ENCODE measurements around the gene CLDN19. TPM values are rescaled to one million over a fixed set of nuclear protein-coding genes. Genes with fewer than 3 reads are reported as not detected.
A peak's percentile ranks its signal among the peaks of the same experiment; 100 is the strongest.
"Not testable (repeated sequence)": the region's sequence is repeated elsewhere in the genome, so short reads cannot be mapped to it uniquely, and the experiment has no call there.

The CLDN19 gene
- total and polyA plus RNA-seq, 10 donors, result 0.26 to 0.28 TPM; not detected in 8

DNA sequence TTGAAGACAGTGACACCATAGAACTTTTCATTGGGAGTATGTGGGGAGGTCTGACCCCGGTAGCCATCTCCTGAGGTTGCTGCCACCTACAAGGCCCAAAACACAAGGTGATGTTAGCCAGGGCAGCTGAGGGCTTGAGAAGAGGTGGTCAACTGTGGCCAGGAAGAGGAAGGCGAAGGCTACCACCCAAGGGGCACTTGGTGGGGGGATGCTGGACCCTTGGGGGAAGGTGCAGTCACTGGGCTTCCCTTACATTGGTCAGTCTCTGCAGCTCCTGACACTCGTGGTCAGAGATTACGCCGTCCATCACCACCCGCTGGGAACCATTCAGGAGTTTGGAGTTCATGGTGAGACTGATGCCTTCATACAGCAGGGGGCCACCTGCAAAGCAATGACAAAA lies 12.2 kb upstream of the CLDN19 start:
- WGBS, 5 donors, result 88 to 98% (median 93%) methylated on average over 4 to 6 of the region's 6 CpGs
- no peak for DNase-seq
- H3K9me3 ChIP-seq, result no peaks in the 10 kb centered on the region
- no peak overlapping the region for H3K4me3 ChIP-seq
- H3K36me3 ChIP-seq, result peaks cover 10 to 95% (median 67%) of the 10 kb centered on the region in 6 donors
- H3K27me3 ChIP-seq (replicated peaks in 1 of 7), result no peaks in the 10 kb centered on the region
- peaks cover 0 to 54% (median 15%) of the 10 kb centered on the region in 6 donors for H3K4me1 ChIP-seq
- no peak for TF ChIP-seq POLR2A (IDR thresholded peaks at IDR 0.05)
- TF ChIP-seq POLR2AphosphoS5 (IDR thresholded peaks at IDR 0.05), result no peak
- no peak for TF ChIP-seq CTCF (IDR thresholded peaks at IDR 0.05 in 8 of 11, conservative IDR thresholded peaks at IDR 0.05 in 3 of 11)
- H3K27ac ChIP-seq, result peak overlapping the region in 1 of 8 donors; percentile 31
- intact Hi-C loops (cut with DNase I; ENCODE audit: low total_unique reads), result no loop called here

DNA sequence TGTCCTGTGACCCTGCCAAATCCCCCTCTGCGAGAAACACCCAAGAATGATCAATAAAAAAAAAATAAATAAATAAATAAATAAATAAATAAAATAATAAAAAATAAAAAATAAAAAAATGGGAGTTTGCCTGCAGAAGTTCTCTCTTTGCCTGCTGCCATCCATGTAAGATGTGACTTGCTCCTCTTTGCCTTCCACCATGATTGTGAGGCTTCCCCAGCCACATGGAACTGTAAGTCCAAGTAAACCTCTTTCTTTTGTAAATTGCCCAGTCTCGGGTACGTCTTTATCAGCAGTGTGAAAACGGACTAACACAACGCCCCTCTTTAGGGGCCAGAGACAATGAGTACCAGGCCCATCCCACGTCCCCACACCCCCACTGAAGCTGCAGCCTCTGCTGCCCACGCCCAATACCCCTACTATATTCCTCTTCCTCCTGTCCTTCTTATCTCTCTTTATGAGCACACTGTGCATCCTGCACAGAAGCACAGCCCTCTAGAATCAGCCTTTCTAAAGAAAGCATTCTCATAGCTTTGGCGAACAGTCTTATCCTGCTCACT lies 11.6 kb upstream of the CLDN19 start:
- H3K27ac ChIP-seq, result peak overlapping the region in 1 of 8 donors; percentile 31
- peaks cover 10 to 95% (median 68%) of the 10 kb centered on the region in 6 donors for H3K36me3 ChIP-seq
- 85 to 92% (median 89%) methylated on average over 8 of the region's 8 CpGs for WGBS, 5 donors
- H3K4me1 ChIP-seq, result peaks cover 0 to 50% (median 11%) of the 10 kb centered on the region in 6 donors
- DNase-seq; intact Hi-C loops (cut with DNase I; ENCODE audit: low total_unique reads); H3K9me3 ChIP-seq; H3K27me3 ChIP-seq (replicated peaks in 1 of 7); H3K4me3 ChIP-seq: not testable (repeated sequence)

- no peaks in the 10 kb centered on the region for H3K9me3 ChIP-seq
- H3K27me3 ChIP-seq (replicated peaks in 1 of 7), result no peaks in the 10 kb centered on the region
- H3K4me1 ChIP-seq, result peaks cover 0 to 52% (median 11%) of the 10 kb centered on the region in 6 donors
- no peak for DNase-seq
- peak overlapping the region in 2 of 8 donors; percentile 60 to 65 for H3K27ac ChIP-seq
- WGBS, 5 donors, result 94 to 96% (median 96%) methylated on average over 11 to 12 of the region's 12 CpGs
- intact Hi-C loops (cut with DNase I; ENCODE audit: low total_unique reads), result no loop called here
- TF ChIP-seq POLR2A (IDR thresholded peaks at IDR 0.05), result no peak
- TF ChIP-seq CTCF (IDR thresholded peaks at IDR 0.05 in 8 of 11, conservative IDR thresholded peaks at IDR 0.05 in 3 of 11), result no peak
- TF ChIP-seq POLR2AphosphoS5 (IDR thresholded peaks at IDR 0.05), result no peak
- H3K36me3 ChIP-seq, result peaks cover 8 to 92% (median 63%) of the 10 kb centered on the region in 6 donors
- no peak overlapping the region for H3K4me3 ChIP-seq
Observed at GRCh38 chr1:42750041-42750440, 10.0 kb upstream of the CLDN19 start.

DNA sequence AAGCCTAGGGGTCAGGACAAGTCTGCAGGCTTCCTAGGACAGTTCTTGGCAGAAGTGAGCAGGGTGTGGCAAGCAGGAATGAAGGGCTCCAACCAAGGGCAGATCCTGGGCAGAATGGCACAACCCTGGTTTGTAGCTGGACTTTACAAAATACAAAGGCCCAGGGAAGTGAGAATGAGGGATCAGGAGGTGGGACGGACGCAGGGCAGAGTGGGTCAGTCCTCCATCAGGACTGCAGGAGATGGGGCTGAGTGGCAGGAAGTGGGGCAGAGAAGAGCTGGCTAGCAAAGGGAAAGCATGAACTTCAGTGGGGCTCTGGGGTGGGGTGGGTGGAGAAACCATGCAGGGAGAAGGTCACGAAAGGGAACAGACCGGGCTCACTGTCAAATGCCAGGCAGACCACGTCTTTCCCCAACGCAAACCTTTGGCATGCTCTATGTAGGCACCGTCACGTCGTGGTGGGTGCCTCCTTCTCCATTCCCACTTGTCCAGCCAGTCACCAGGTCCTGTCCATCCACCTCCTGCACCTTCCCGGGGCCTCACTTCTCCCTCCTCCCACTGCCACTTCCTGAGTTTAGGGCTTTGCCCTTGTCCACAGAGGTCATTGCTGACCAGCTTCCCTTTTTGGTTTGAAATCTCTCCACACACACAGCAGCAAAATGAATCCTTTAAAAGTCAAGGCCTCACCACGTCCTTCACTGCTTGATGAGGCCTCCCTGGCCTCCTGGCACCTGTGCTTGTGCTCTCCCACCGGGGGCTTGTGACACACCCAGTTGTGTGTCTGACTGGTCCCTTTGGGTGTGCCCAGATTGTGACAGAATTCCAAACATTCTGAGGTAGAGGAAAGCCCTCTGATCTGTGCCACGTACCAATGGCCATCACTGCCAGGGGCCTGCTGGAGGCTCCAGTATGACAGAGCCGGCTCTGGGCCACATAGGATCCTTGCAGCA lies 8.7 kb upstream of the CLDN19 start:
- H3K9me3 ChIP-seq, result no peaks in the 10 kb centered on the region
- DNase-seq, result no peak
- 64 to 87% (median 67%) methylated on average over 13 to 14 of the region's 14 CpGs for WGBS, 5 donors
- peaks cover 8 to 79% (median 50%) of the 10 kb centered on the region in 6 donors for H3K36me3 ChIP-seq
- H3K27me3 ChIP-seq (replicated peaks in 1 of 7), result no peaks in the 10 kb centered on the region
- H3K4me3 ChIP-seq, result no peak overlapping the region
- TF ChIP-seq POLR2AphosphoS5 (IDR thresholded peaks at IDR 0.05) (peak in 1 of 3 donors; percentile 14), CTCF (IDR thresholded peaks at IDR 0.05 in 8 of 11, conservative IDR thresholded peaks at IDR 0.05 in 3 of 11) (no peak)
- H3K27ac ChIP-seq, result peak overlapping the region in 6 of 8 donors; percentile 20 to 65 (median 54)
- intact Hi-C loops (cut with DNase I; ENCODE audit: low total_unique reads), result loop anchor here (5.0 kb wide), 1 partner anchor 171 kb away; no protein-coding TSS in a partner anchor
- peaks cover 0 to 42% (median 11%) of the 10 kb centered on the region in 6 donors for H3K4me1 ChIP-seq
